IMR-90 (cell line): ENCODE results near the gene RANBP9. TPM values are rescaled to one million over a fixed set of nuclear protein-coding genes. Genes with fewer than 3 reads are reported as not detected.

Experiments
- ATAC-seq: fragments of 200-7000 bp; cut with Tn5 transposase; 2 replicates; pipeline ENCODE4 v1.9.1; 2020; ENCODE audit warnings: low read depth, mild to moderate bottlenecking, moderate library complexity
- BruUV-seq: library from RNA; stranded (reverse); fragments of 400-500 nt; replicated peaks from 2 replicates; lab custom pipeline; 2021; lab: Mats Ljungman, UMichigan
- CTCF ChIA-PET: fragments of 300-600 bp; formaldehyde crosslinking; extraction: SDS; loops from one replicate; lab custom pipeline; 2021; ENCODE audit warnings: antibody characterized with exemption; lab: Yijun Ruan, JAX
- POLR2A ChIA-PET: fragments of 300-600 bp; sonication (Branson Sonifier 250); formaldehyde crosslinking; loops from one replicate; lab custom pipeline; 2022; ENCODE audit warnings: antibody characterized with exemption; ENCODE audit not compliant: unreplicated experiment; lab: Charles Lee
- DNase-seq: peaks from one replicate; pipeline ENCODE4 v3.0.0; 2013
- H2AFZ ChIP-seq: replicated peaks from 2 replicates; pipeline ENCODE3; 2013; ENCODE audit warnings: low read length, mild to moderate bottlenecking; ENCODE audit not compliant: poor library complexity
- H2AK5ac ChIP-seq: 2 replicates; pipeline ENCODE4 v1.6.1; 2013; ENCODE audit warnings: low read depth, low read length, inconsistent platforms
- H2AK9ac ChIP-seq: replicated peaks from 2 replicates; pipeline ENCODE3; 2013; ENCODE audit warnings: mild to moderate bottlenecking, low read depth, low read length, moderate library complexity; ENCODE audit not compliant: poor library complexity
- H2BK120ac ChIP-seq: 2 replicates; pipeline ENCODE4 v1.6.1; 2013; ENCODE audit warnings: low read depth, low read length, inconsistent platforms
- H2BK15ac ChIP-seq: 3 replicates; pipeline ENCODE4 v1.6.1; 2013; ENCODE audit warnings: low read depth, low read length, inconsistent platforms
- H2BK20ac ChIP-seq: 2 replicates; pipeline ENCODE4 v1.6.1; 2013; ENCODE audit warnings: low read depth, mild to moderate bottlenecking, inconsistent platforms, low read length, moderate library complexity
- H2BK5ac ChIP-seq: 2 replicates; pipeline ENCODE4 v1.6.1; 2013; ENCODE audit warnings: mild to moderate bottlenecking, low read depth, low read length, inconsistent platforms; ENCODE audit not compliant: poor library complexity, severe bottlenecking
- H3K14ac ChIP-seq: replicated peaks from 2 replicates; pipeline ENCODE4 v1.6.1; 2013; ENCODE audit warnings: low read depth, low read length, inconsistent platforms
- H3K18ac ChIP-seq: 2 replicates; pipeline ENCODE4 v1.6.1; 2013; ENCODE audit warnings: low read depth, low read length, control low read depth
- H3K23ac ChIP-seq: 2 replicates; pipeline ENCODE4 v1.6.1; 2013; ENCODE audit warnings: low read depth, low read length, inconsistent platforms
- H3K27ac ChIP-seq: 2 replicates; pipeline ENCODE4 v1.5.1; 2013; ENCODE audit warnings: mild to moderate bottlenecking, control low read depth, low read length; ENCODE audit not compliant: insufficient read depth
- H3K27me3 ChIP-seq: 2 replicates; pipeline ENCODE4 v1.6.1; 2013; ENCODE audit warnings: low read length; ENCODE audit not compliant: control insufficient read depth, insufficient read depth
- H3K36me3 ChIP-seq: 2 replicates; pipeline ENCODE4 v1.6.1; 2013; ENCODE audit warnings: low read length, mixed read lengths; ENCODE audit not compliant: control insufficient read depth, insufficient read depth
- H3K4ac ChIP-seq: 2 replicates; pipeline ENCODE4 v1.6.1; 2013; ENCODE audit warnings: low read depth, low read length, inconsistent platforms
- H3K4me1 ChIP-seq: 2 replicates; pipeline ENCODE4 v1.6.1; 2013; ENCODE audit warnings: low read length, mixed read lengths; ENCODE audit not compliant: control insufficient read depth, insufficient read depth
- H3K4me2 ChIP-seq: 2 replicates; pipeline ENCODE4 v1.6.1; 2013; ENCODE audit warnings: low read depth, mild to moderate bottlenecking, control low read depth, low read length, moderate library complexity
- H3K4me3 ChIP-seq: 2 replicates; pipeline ENCODE4 v1.5.1; 2013; ENCODE audit warnings: low read depth, mild to moderate bottlenecking, control low read depth, low read length, moderate library complexity; ENCODE audit not compliant: insufficient read depth
- H3K56ac ChIP-seq: 2 replicates; pipeline ENCODE4 v1.6.1; 2013; ENCODE audit warnings: low read length, inconsistent platforms; ENCODE audit not compliant: insufficient read depth; ENCODE audit errors: extremely low read depth
- H3K79me1 ChIP-seq, 2 experiments: 2 replicates each; pipeline ENCODE4 v1.6.1; 2013; ENCODE audit warnings: low read length in 2 of 2, inconsistent platforms in 1 of 2, low read depth in 1 of 2
- H3K9ac ChIP-seq: 2 replicates; pipeline ENCODE4 v1.6.1; 2013; ENCODE audit warnings: low read depth, low read length, control low read depth
- H3K9me1 ChIP-seq: 2 replicates; pipeline ENCODE4 v1.6.1; 2013; ENCODE audit warnings: low read length, inconsistent platforms; ENCODE audit not compliant: insufficient read depth
- H3K9me3 ChIP-seq: 2 replicates; pipeline ENCODE4 v1.6.1; 2013; ENCODE audit warnings: low read length; ENCODE audit not compliant: control insufficient read depth, insufficient read depth
- H4K20me1 ChIP-seq: 2 replicates; pipeline ENCODE4 v1.6.1; 2013; ENCODE audit warnings: low read length, inconsistent platforms; ENCODE audit not compliant: insufficient read depth
- H4K5ac ChIP-seq: 2 replicates; pipeline ENCODE4 v1.6.1; 2013; ENCODE audit warnings: mild to moderate bottlenecking, low read depth, low read length, control low read depth
- H4K8ac ChIP-seq, 2 experiments: 2 replicates each; pipeline ENCODE4 v1.6.1; 2013; ENCODE audit warnings: low read depth in 2 of 2, low read length in 2 of 2, control low read depth in 1 of 2, inconsistent platforms in 1 of 2
- H4K91ac ChIP-seq: 2 replicates; pipeline ENCODE4 v1.6.1; 2013; ENCODE audit warnings: low read depth, low read length, inconsistent platforms; ENCODE audit not compliant: insufficient read depth
- BHLHE40 ChIP-seq: fragments of 150-350 bp; IDR thresholded peaks from 2 replicates; pipeline ENCODE4 v1.6.1; 2016; ENCODE audit warnings: mild to moderate bottlenecking, low read depth, low read length
- CEBPB ChIP-seq: IDR thresholded peaks from 2 replicates; pipeline ENCODE4 v1.6.1; 2012; ENCODE audit warnings: low read depth, low read length, improper control_type of control experiment
- CHD1 ChIP-seq: IDR thresholded peaks from 2 replicates; pipeline ENCODE4 v1.6.1; 2012; ENCODE audit warnings: low read depth, low read length, improper control_type of control experiment
- CTCF ChIP-seq: conservative IDR thresholded peaks from 2 replicates; pipeline ENCODE4 v1.5.1; 2012; ENCODE audit warnings: mild to moderate bottlenecking, low read depth, low read length, improper control_type of control experiment
- ELK1 ChIP-seq: fragments of 150-350 bp; IDR thresholded peaks from 2 replicates; pipeline ENCODE4 v1.6.1; 2016; ENCODE audit warnings: low read depth, mild to moderate bottlenecking, low read length, moderate library complexity, borderline replicate concordance
- FOS ChIP-seq: fragments of 150-350 bp; IDR thresholded peaks from 2 replicates; pipeline ENCODE4 v1.6.1; 2016; ENCODE audit warnings: low read depth, low read length
- MAFK ChIP-seq: IDR thresholded peaks from 2 replicates; pipeline ENCODE4 v1.6.1; 2012; ENCODE audit warnings: low read depth, low read length, improper control_type of control experiment
- MAZ ChIP-seq: IDR thresholded peaks from 2 replicates; pipeline ENCODE4 v1.6.1; 2012; ENCODE audit warnings: low read depth, mild to moderate bottlenecking, low read length, improper control_type of control experiment, moderate library complexity, borderline replicate concordance
- MXI1 ChIP-seq: IDR thresholded peaks from 2 replicates; pipeline ENCODE4 v1.6.1; 2012; ENCODE audit warnings: low read depth, mild to moderate bottlenecking, low read length, moderate library complexity, borderline replicate concordance
- NFE2L2 ChIP-seq: fragments of 150-350 bp; IDR thresholded peaks from 2 replicates; pipeline ENCODE4 v1.6.1; 2016; ENCODE audit warnings: low read depth, mild to moderate bottlenecking, low read length
- POLR2A ChIP-seq: IDR thresholded peaks from 2 replicates; pipeline ENCODE4 v1.6.1; 2012; ENCODE audit warnings: mild to moderate bottlenecking, low read depth, low read length
- RAD21 ChIP-seq: IDR thresholded peaks from 2 replicates; pipeline ENCODE4 v1.6.1; 2012; ENCODE audit warnings: low read length, improper control_type of control experiment
- RCOR1 ChIP-seq: IDR thresholded peaks from 2 replicates; pipeline ENCODE4 v1.6.1; 2012; ENCODE audit warnings: mild to moderate bottlenecking, low read length, improper control_type of control experiment; ENCODE audit not compliant: insufficient replicate concordance
- RFX5 ChIP-seq: IDR thresholded peaks from 2 replicates; pipeline ENCODE4 v1.8.0; 2012; ENCODE audit warnings: low read depth, mild to moderate bottlenecking, low read length, moderate library complexity
- SMC3 ChIP-seq: fragments of 150-350 bp; IDR thresholded peaks from 2 replicates; pipeline ENCODE4 v1.6.1; 2016; ENCODE audit warnings: low read depth, mild to moderate bottlenecking, antibody characterized with exemption, low read length, moderate library complexity
- USF2 ChIP-seq: fragments of 150-350 bp; IDR thresholded peaks from 2 replicates; pipeline ENCODE4 v1.6.1; 2017; ENCODE audit warnings: mild to moderate bottlenecking, antibody characterized with exemption, low read length, low read depth
- WGBS, 2 experiments: methylation state at CpG; one replicate each; pipeline versions ENCODE4 v1.1.5 to v1.1.7; 2013; ENCODE audit warnings: missing lambda C conversion rate in 2 of 2; ENCODE audit not compliant: insufficient read length in 1 of 2; ENCODE audit errors: extremely low coverage in 2 of 2; 5-methylcytosine and 5-hydroxymethylcytosine counted together
- dilution Hi-C: fragments of 300-500 bp; cut with HindIII; formaldehyde crosslinking; loops from one replicate; pipeline ENCODE4 v1.14.3; 2018; ENCODE audit warnings: low sequenced_read_pairs; ENCODE audit not compliant: unreplicated experiment
- in situ Hi-C: fragments of 300-500 bp; cut with MboI; formaldehyde crosslinking; loops from 3 replicates; pipeline ENCODE4 v1.14.3; 2019; ENCODE audit warnings: low sequenced_read_pairs, inconsistent platforms, mixed read lengths
- intact Hi-C: fragments of 100-400 bp; cut with micrococcal nuclease; formaldehyde crosslinking; loops from 2 replicates; pipeline ENCODE4 v1.10.0; 2022
- polyA plus RNA-seq, 3 experiments: library from polyadenylated mRNA; depleted of rRNA; stranded (reverse); fragments of >200 nt; gene quantifications; 2 replicates each; pipeline ENCODE4 v1.2.3, GENCODE V29; 2012; ENCODE audit warnings: low replicate concordance in 1 of 3
- total RNA-seq: library from RNA; depleted of rRNA; stranded (reverse); fragments of >200 nt; gene quantifications from 2 replicates; pipeline ENCODE4 v1.2.3, GENCODE V29; 2012

Gene RANBP9
- total and polyA plus RNA-seq, 2 of the 4 experiments (the other 2 are of a cell fraction), result 17.7 to 27.8 TPM

- no TSS peak for BruUV-seq
- dilution Hi-C loops, result no loop called here
Measured at GRCh38 chr6:13576017-13576416, 135.6 kb downstream of the RANBP9 start.

More at GRCh38 chr6:13576017-13576416, 135.6 kb downstream of the RANBP9 start:
- Histone ChIP-seq H3K9me1 (no peaks in the 10 kb centered on the region; the same call in 1 of the 2 replicates), H2BK5ac (no peak overlapping the region), H3K23ac (no peak overlapping the region), H2BK120ac (no peak overlapping the region), H3K4ac (no peak overlapping the region), H4K5ac (no peak overlapping the region), H2BK20ac (no peak overlapping the region), H3K4me2 (no peak overlapping the region), H3K56ac (no peak overlapping the region), H3K79me1 (peaks cover 7 to 13% of the 10 kb centered on the region in 2 experiments), H3K4me3 (no peak overlapping the region), H2BK15ac (no peak overlapping the region), H4K20me1 (no peaks in the 10 kb centered on the region), H3K14ac (no peak overlapping the region), H3K36me3 (peaks cover 2% of the 10 kb centered on the region; the same call in 1 of the 2 replicates), H3K9ac (no peak overlapping the region), H3K4me1 (no peaks in the 10 kb centered on the region; the same call in 1 of the 2 replicates), H3K27ac (no peak overlapping the region), H2AK9ac (no peak overlapping the region), H4K91ac (no peak overlapping the region), H2AK5ac (no peak overlapping the region), H4K8ac (no peak overlapping the region), H3K9me3 (no peaks in the 10 kb centered on the region), H3K18ac (no peak overlapping the region), H2AFZ (no peak overlapping the region), H3K27me3 (no peaks in the 10 kb centered on the region)
- DNase-seq (no peak), ATAC-seq (no peak)
- POLR2A ChIA-PET, result no interaction called here
- no peak for TF ChIP-seq MAFK
- TF ChIP-seq RCOR1, result no peak
- TF ChIP-seq CHD1, result no peak
- TF ChIP-seq MAZ, result no peak
- TF ChIP-seq FOS, result no peak
- TF ChIP-seq ELK1, result no peak
- TF ChIP-seq CTCF, result no peak
- TF ChIP-seq MXI1, result no peak
- TF ChIP-seq RFX5, result no peak
- no peak for TF ChIP-seq NFE2L2
- no peak for TF ChIP-seq POLR2A
- TF ChIP-seq BHLHE40, result no peak
- no peak for TF ChIP-seq CEBPB
- no peak for TF ChIP-seq SMC3
- TF ChIP-seq RAD21, result no peak
- TF ChIP-seq USF2, result no peak
- no CpG with 5 or more reads among the region's 3 CpGs for WGBS, 2 experiments
- in situ Hi-C loops (no loop called here), intact Hi-C loops (no loop called here)
- CTCF ChIA-PET, result interaction anchor here (0.8 kb wide), 2 partner anchors 15 to 90 kb away, joined by 3 read pairs; no protein-coding TSS in a partner anchor
